ENCODE measurements around the gene SLC9A1.

Gene SLC9A1

GRCh38 chr1:27070390-27071048 lies 84.4 kb downstream of the SLC9A1 start:
- no peak for DNase-seq (ENCODE audit: low read depth in 2 of 2)

- DNase-seq (ENCODE audit: low read depth in 2 of 2), result no peak
Measured at GRCh38 chr1:27068922-27069321, 86.0 kb downstream of the SLC9A1 start.

GRCh38 chr1:27065999-27066630 lies 88.8 kb downstream of the SLC9A1 start:
- no peak for DNase-seq (ENCODE audit: low read depth in 2 of 2)

- no peak for DNase-seq (ENCODE audit: low read depth in 2 of 2)
Measured at GRCh38 chr1:27060891-27061290, 94.0 kb downstream of the SLC9A1 start.

- DNase-seq (ENCODE audit: low read depth in 2 of 2), result no peak
Measured at GRCh38 chr1:27058966-27059669, 95.8 kb downstream of the SLC9A1 start.

DNA sequence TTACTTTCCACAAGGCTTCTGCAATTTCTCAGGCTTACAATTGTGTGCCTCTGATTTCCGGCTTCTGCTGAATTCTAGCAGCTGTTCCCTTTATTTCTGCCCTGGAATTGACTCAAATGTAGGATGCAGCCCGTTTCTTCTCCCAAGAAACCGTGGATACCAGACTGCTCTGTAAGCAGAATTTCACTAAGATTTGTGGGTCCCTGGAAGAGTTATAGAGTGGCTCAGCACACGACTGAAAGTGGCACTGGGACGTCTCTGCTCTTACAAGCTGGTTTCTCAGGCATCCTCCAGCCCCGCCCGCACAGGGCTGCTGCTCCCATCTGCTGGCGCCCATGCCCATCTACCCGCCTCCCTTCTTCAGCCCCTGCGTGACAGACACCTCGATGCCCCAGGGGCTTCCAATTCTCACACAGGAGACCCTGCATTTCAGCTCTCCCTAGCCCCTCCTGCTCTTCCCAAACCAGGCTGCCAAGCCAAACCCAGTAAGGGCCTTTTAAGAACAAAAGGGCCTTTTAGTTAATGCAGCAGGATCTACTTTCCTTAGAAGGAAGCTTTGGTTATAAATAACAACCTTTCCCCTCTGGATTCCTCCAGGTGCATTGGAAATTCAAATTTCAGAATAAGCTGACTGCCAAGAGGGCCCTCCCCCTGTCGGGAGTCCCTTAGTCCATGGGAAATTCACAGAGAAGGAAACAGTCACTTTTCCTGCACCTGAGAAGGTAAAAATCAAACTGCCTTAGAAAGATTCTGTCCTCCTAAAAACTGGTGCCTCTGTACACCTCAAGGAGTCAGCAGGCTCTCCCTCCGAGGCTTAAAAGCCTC lies 96.9 kb downstream of the SLC9A1 start:
- no peak for DNase-seq (ENCODE audit: low read depth in 2 of 2)

DNA sequence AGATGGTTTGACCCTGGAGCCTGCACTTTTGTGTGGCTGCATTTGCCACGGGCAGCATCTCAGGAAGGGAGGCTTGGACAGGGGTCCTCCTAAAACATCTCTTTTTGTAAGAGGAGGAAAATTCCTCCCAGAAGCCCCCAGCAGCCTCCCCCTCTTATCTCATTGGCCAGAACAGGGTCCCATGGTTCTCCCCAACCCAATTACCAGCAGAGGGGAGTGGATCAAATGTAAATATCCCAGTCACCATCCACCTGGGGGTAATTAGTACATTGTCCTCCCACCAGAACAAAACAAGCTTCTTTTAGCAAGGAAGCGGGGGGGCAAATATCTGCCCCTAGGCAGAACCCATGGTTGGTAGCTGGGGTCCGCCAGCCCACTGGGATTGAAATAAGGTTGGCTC lies 97.5 kb downstream of the SLC9A1 start:
- no peak for DNase-seq (ENCODE audit: low read depth in 2 of 2)

DNA sequence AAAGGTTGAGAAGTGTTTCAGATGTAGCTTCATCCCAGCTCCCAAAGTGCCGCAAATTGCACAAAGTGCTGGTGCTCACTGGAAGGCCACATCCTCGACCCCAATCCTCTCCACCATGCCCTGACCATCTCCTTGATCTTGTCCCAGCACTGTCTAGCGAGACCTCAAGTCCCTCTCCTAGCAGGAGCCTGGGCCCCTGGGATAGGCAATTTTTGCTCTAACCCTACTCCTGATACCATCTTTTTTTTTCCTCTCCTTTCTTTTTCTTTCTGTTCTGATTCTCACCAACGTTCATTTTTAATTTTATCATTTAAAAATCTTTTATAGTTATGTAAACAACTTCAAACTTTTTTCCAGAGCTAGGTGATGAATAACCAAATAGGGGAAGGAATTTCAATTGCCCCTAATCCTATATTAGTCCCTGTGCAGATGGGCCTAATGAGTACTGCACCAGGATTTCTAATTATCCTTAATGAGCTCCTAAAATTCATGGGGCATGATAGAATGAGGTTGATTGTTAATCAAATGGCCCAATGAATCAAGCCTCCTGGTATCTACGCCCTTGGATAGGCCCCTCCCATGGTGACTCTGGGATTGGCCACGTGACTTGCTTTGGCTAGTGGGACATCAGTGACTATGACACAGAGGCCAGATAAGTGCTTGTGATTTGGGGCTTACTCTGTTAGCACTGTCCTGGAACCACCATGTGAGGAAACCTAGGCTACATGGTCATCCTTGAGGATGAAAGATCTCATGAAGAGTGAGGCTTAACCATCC lies 100.8 kb downstream of the SLC9A1 start:
- no peak for DNase-seq (ENCODE audit: low read depth in 2 of 2)

GRCh38 chr1:27052527-27052926 lies 102.4 kb downstream of the SLC9A1 start:
- no peak for DNase-seq (ENCODE audit: low read depth in 2 of 2)

DNA sequence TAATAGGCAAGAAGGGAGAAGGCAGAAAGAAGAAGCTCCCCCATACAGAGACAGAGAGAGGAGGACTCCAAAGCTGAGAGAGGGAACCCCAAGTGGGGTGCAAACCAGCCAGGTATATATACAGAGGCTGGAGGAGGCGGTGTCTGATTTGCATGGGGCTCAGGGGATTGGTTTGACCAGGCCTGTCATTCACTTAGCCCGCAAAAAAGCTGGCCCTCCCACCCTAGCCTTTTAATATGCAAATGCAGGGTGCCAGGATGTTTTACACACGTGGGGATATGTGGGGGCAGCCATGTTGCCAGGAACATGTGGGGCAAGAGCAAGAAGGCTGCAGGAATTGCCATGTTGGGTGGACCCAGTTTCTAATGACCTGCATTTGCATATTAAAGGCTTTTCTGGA lies 105.3 kb downstream of the SLC9A1 start:
- DNase-seq (ENCODE audit: low read depth in 2 of 2), result no peak

GRCh38 chr1:27049100-27049499 lies 105.8 kb downstream of the SLC9A1 start:
- DNase-seq (ENCODE audit: low read depth in 2 of 2), result no peak
